HG03520 (cell line): Measurements from ENCODE around the gene ATG16L2.

ENCODE experiments used
- ATAC-seq: cut with Tn5 transposase; IDR thresholded peaks from one replicate; pipeline ENCODE4 v1.9.1; 2021; ENCODE audit warnings: mild to moderate bottlenecking, moderate library complexity; ENCODE audit not compliant: unreplicated experiment

The ATG16L2 gene

DNA sequence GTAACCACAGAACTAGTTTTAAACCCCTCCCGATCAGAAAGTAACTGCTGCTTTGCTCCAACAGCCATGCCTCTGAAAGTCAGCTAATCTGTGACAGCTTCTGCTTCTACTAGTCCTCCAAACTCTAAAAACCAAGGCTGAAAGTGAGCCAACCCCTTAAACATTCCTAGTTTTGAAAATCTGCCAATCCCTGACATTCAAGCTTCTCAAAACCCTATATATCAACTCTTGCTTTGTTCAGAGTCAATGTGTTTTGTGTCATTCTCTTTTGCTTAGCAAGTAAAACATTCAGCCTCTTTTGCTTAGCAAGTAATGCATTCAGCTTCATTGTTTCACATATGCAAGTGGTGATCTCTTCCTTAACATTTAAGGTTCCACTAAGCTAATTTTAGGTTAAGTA, 56.9 kb downstream of the ATG16L2 start:
- ATAC-seq = no peak

DNA sequence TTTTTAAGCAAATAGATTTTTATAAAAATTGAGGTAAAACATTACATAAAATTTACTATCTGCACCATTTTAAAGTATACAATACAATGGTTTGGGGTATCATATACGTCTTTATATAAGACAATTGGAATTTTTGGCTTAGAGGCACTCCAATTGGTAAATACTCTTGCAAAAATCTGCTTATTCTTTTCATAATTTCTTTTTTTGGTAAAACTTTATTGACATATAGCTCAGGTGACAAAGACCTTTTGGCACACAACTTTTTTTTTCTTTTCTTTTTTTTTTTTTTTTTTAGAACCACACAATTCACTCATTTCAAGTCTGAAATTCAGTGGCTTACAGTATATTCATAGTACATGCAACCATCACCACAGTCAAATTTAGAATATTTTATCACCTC, 57.8 kb downstream of the ATG16L2 start:
- no peak for ATAC-seq

GRCh38 chr11:72875736-72876135, 61.5 kb downstream of the ATG16L2 start:
- ATAC-seq = no peak

GRCh38 chr11:72876147-72876546, 61.9 kb downstream of the ATG16L2 start:
- no peak for ATAC-seq
